DOHH2 (cell line): ENCODE results near the gene DHRS11.

Experiments
- H3F3A ChIP-seq: fragments of 200-600 bp; sonication (generic), shearing (Covaris generic); 2 replicates; pipeline ENCODE4 v1.6.0; 2016; ENCODE audit warnings: antibody characterized with exemption, mild to moderate bottlenecking; ENCODE audit not compliant: control insufficient read depth, insufficient read depth
- H3K27ac ChIP-seq: fragments of 200-600 bp; sonication (generic); 2 replicates; pipeline ENCODE4 v1.5.1; 2014; ENCODE audit warnings: low read depth, mild to moderate bottlenecking, low read length, moderate library complexity
- H3K27me3 ChIP-seq: fragments of 200-600 bp; sonication (generic); 2 replicates; pipeline ENCODE4 v1.6.1; 2014; ENCODE audit warnings: mild to moderate bottlenecking, low read length, mixed read lengths; ENCODE audit not compliant: control insufficient read depth
- H3K36me3 ChIP-seq: fragments of 200-600 bp; sonication (generic); 2 replicates; pipeline ENCODE4 v1.6.1; 2014; ENCODE audit warnings: mild to moderate bottlenecking, low read length, moderate library complexity, mixed read lengths; ENCODE audit not compliant: control insufficient read depth
- H3K4me1 ChIP-seq: fragments of 200-600 bp; sonication (generic); 2 replicates; pipeline ENCODE4 v1.6.1; 2014; ENCODE audit warnings: mild to moderate bottlenecking, low read length, mixed read lengths; ENCODE audit not compliant: control insufficient read depth
- H3K4me2 ChIP-seq: fragments of 200-600 bp; sonication (generic); 2 replicates; pipeline ENCODE4 v1.6.0; 2014; ENCODE audit warnings: mild to moderate bottlenecking, low read length, moderate library complexity
- H3K4me3 ChIP-seq: fragments of 200-600 bp; sonication (generic); 2 replicates; pipeline ENCODE4 v1.5.1; 2014; ENCODE audit warnings: mild to moderate bottlenecking, low read length, mixed read lengths
- H3K79me2 ChIP-seq: fragments of 200-600 bp; sonication (generic); 2 replicates; pipeline ENCODE4 v1.6.1; 2014; ENCODE audit warnings: mild to moderate bottlenecking, low read length, mixed read lengths; ENCODE audit not compliant: control insufficient read depth
- H3K9me2 ChIP-seq: fragments of 200-600 bp; sonication (generic); replicated peaks from 2 replicates; pipeline ENCODE4 v1.6.1; 2014; ENCODE audit warnings: mild to moderate bottlenecking, low read length, mixed read lengths; ENCODE audit not compliant: control insufficient read depth
- H3K9me3 ChIP-seq: fragments of 200-600 bp; sonication (generic); 2 replicates; pipeline ENCODE4 v1.6.1; 2014; ENCODE audit warnings: antibody characterized with exemption, low read length, mixed read lengths; ENCODE audit not compliant: control insufficient read depth, insufficient read depth
- H4K20me1 ChIP-seq: fragments of 200-600 bp; sonication (generic); 2 replicates; pipeline ENCODE4 v1.6.0; 2014; ENCODE audit warnings: low read depth, mild to moderate bottlenecking, antibody characterized with exemption, low read length, moderate library complexity; ENCODE audit not compliant: control insufficient read depth, insufficient read depth
- CTCF ChIP-seq: fragments of 200-600 bp; sonication (generic); IDR thresholded peaks from one replicate; pipeline ENCODE4 v1.5.1; 2014; ENCODE audit warnings: antibody characterized with exemption, mild to moderate bottlenecking, low read depth, low read length; ENCODE audit not compliant: poor library complexity, severe bottlenecking
- EZH2phosphoT487 ChIP-seq: fragments of 200-600 bp; sonication (generic); IDR thresholded peaks from 2 replicates; pipeline ENCODE4 v1.6.1; 2017; ENCODE audit warnings: borderline replicate concordance, mild to moderate bottlenecking, antibody characterized with exemption, low read length, moderate library complexity, mixed read lengths

The DHRS11 gene

GRCh38 chr17:36643086-36643685, 51.5 kb downstream of the DHRS11 start:
- no peak overlapping the region for H3K4me2 ChIP-seq
- H3F3A ChIP-seq: no peaks in the 10 kb centered on the region
- peaks cover 20% of the 10 kb centered on the region; the same call in 1 of the 2 replicates for H3K27me3 ChIP-seq
- H3K36me3 ChIP-seq: no peaks in the 10 kb centered on the region
- TF ChIP-seq CTCF: no peak
- TF ChIP-seq EZH2phosphoT487: no peak
- H3K27ac ChIP-seq: no peak overlapping the region
- no peaks in the 10 kb centered on the region for H4K20me1 ChIP-seq
- no peaks in the 10 kb centered on the region for H3K4me1 ChIP-seq
- H3K9me3 ChIP-seq: no peaks in the 10 kb centered on the region
- no peak overlapping the region for H3K4me3 ChIP-seq
- no peaks in the 10 kb centered on the region for H3K79me2 ChIP-seq
- no peaks in the 10 kb centered on the region for H3K9me2 ChIP-seq

- no peaks in the 10 kb centered on the region for H3K9me2 ChIP-seq
- H4K20me1 ChIP-seq: no peaks in the 10 kb centered on the region
- H3K27me3 ChIP-seq: peaks cover 20% of the 10 kb centered on the region
- no peaks in the 10 kb centered on the region for H3K9me3 ChIP-seq
- H3K36me3 ChIP-seq: no peaks in the 10 kb centered on the region
- no peaks in the 10 kb centered on the region for H3F3A ChIP-seq
- H3K4me2 ChIP-seq: no peak overlapping the region
- H3K79me2 ChIP-seq: no peaks in the 10 kb centered on the region
- no peaks in the 10 kb centered on the region for H3K4me1 ChIP-seq
- no peak overlapping the region for H3K4me3 ChIP-seq
- TF ChIP-seq CTCF: no peak
- no peak for TF ChIP-seq EZH2phosphoT487
- H3K27ac ChIP-seq: no peak overlapping the region
Observed at GRCh38 chr17:36645422-36645821, 53.7 kb downstream of the DHRS11 start.

- H3K36me3 ChIP-seq: no peaks in the 10 kb centered on the region
- no peaks in the 10 kb centered on the region for H3K9me3 ChIP-seq
- no peak overlapping the region for H3K4me3 ChIP-seq
- no peak overlapping the region for H3K4me2 ChIP-seq
- no peaks in the 10 kb centered on the region for H3K4me1 ChIP-seq
- no peaks in the 10 kb centered on the region for H3K9me2 ChIP-seq
- H3K27ac ChIP-seq: no peak overlapping the region
- TF ChIP-seq EZH2phosphoT487: no peak
- TF ChIP-seq CTCF: no peak
- H4K20me1 ChIP-seq: 0 out of 2 replicates have a peak, but pooled peaks cover 3% of the 10 kb centered on the region
- H3F3A ChIP-seq: no peaks in the 10 kb centered on the region
- no peaks in the 10 kb centered on the region for H3K79me2 ChIP-seq
- H3K27me3 ChIP-seq: peaks cover 27% of the 10 kb centered on the region
Observed at GRCh38 chr17:36647636-36648035, 56.0 kb downstream of the DHRS11 start.
